ENCODE measurements around the gene HIP1R. TPM values are rescaled to one million over a fixed set of nuclear protein-coding genes. Genes with fewer than 3 reads are reported as not detected.

Gene HIP1R
- total and polyA plus RNA-seq, 10 of the 15 experiments (the other 5 are each of a cell fraction or from before 2014, with no cell fraction given): 0.18 to 27.7 (median 11.7) TPM

DNA sequence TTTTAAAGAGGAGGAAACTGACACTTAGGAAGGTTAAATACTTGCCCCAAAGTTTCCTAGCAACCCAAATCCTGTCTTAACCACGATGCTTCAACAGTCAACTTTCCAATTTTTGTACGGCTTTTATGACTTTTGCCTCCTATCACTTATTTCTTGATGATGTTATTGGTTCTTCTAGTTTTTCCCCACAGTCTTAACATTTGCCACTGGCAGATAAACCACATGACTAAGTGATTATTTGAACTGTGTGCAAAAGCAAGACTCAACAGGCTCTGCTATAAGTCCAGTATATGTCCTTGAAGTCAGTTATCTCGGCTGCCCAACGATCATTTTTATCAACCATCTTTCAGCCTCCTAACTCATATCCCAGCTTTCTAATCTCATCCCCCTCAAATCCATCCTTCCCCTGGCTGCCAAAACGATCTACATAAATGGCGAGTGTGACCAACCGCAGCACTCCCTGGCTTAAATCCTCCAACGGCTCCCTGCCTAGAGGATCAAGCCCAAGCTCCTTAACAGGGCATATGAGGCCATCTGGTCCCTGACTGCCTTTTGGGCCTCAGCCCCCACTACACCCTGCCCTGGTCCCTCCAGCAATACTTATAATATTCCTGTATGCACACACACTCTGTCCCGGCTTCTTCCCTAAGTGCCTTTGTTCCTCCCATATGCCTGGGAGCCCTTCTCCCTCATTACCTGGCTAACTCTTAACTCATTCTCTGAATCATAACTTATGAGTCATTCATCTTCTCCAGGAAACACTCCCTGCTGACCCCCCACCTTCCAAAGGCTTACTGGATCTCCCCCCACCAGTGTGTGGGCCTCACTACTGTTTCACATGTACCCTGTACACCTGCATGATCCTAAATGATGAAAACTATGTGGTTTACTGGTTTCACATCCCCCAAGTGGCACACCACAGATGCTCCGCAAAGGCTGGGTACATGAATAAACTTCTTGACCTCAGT is 51.9 kb downstream of the HIP1R start (continued):
- TF ChIP-seq PBX3 (IDR thresholded peaks at IDR 0.05; ENCODE audit: insufficient replicate concordance, low read depth, low read length) (no peak), CHD2 (IDR thresholded peaks at IDR 0.05; ENCODE audit: borderline replicate concordance, low read depth, low read length) (0 out of 2 replicates have a peak, but pooled peaks have one; percentile 56), ZNF384 (IDR thresholded peaks at IDR 0.05; ENCODE audit: borderline replicate concordance, low read depth, low read length) (no peak), SPI1 (IDR thresholded peaks at IDR 0.05; ENCODE audit: borderline replicate concordance, insufficient read depth, low read depth, low read length) (peak; percentile 80; the same call in 1 of the 2 replicates), CHD4 (IDR thresholded peaks at IDR 0.05) (0 out of 2 replicates have a peak, but pooled peaks have one; percentile 54), ZBTB4 (CRISPR knock-in tag; IDR thresholded peaks at IDR 0.05) (no peak), ZNF274 (IDR thresholded peaks at IDR 0.05; ENCODE audit: insufficient read depth, insufficient read length) (no peak), MTA2 (IDR thresholded peaks at IDR 0.05; ENCODE audit: low read depth) (peak; percentile 91), KLF5 (IDR thresholded peaks at IDR 0.05; ENCODE audit: partially characterized antibody) (peak; percentile 27), SREBF1 (IDR thresholded peaks at IDR 0.05; ENCODE audit: low read length) (no peak)

Measured in GM12878 (cell line).